Liver (tissue), 9 donors: ENCODE measurements around the gene DDX23. TPM values are rescaled to one million over a fixed set of nuclear protein-coding genes. Genes with fewer than 3 reads are reported as not detected.
A peak's percentile ranks its signal among the peaks of the same experiment; 100 is the strongest.

Experiments
- DNase-seq: peaks from one replicate; pipeline ENCODE4 v3.0.0-alpha.2; 2017; ENCODE audit warnings: low spot score
- H3K27ac ChIP-seq, 2 donors: one replicate each; pipeline ENCODE4 v1.7.0; 2013; ENCODE audit warnings: inconsistent platforms in 2 of 2, low read length in 2 of 2, control low read depth in 1 of 2, low read depth in 1 of 2, mild to moderate bottlenecking in 1 of 2
- H3K27me3 ChIP-seq, 4 donors: one replicate each; pipeline versions ENCODE4 v1.6.1 to v1.7.0; 2013; ENCODE audit warnings: low read length in 3 of 4, inconsistent platforms in 1 of 4, mild to moderate bottlenecking in 1 of 4, moderate library complexity in 1 of 4; ENCODE audit not compliant: control insufficient read depth in 4 of 4, insufficient read depth in 4 of 4
- H3K36me3 ChIP-seq, 4 donors: one replicate each; pipeline versions ENCODE4 v1.6.1 to v1.7.0; 2013; ENCODE audit warnings: low read length in 3 of 4, mild to moderate bottlenecking in 3 of 4, low read depth in 1 of 4, moderate library complexity in 1 of 4; ENCODE audit not compliant: control insufficient read depth in 4 of 4, insufficient read depth in 3 of 4
- H3K4me1 ChIP-seq, 4 donors: one replicate each; pipeline versions ENCODE4 v1.6.1 to v1.7.0; 2013; ENCODE audit warnings: low read length in 3 of 4, mild to moderate bottlenecking in 3 of 4, moderate library complexity in 1 of 4; ENCODE audit not compliant: control insufficient read depth in 4 of 4, insufficient read depth in 4 of 4
- H3K4me3 ChIP-seq, 3 donors: one replicate each; pipeline versions ENCODE4 v1.6.1 to v1.7.0; 2013; ENCODE audit warnings: low read length in 3 of 3, control low read depth in 1 of 3, low read depth in 1 of 3, mild to moderate bottlenecking in 1 of 3
- H3K9ac ChIP-seq, 2 donors: one replicate each; pipeline ENCODE4 v1.7.0; 2013; ENCODE audit warnings: low read length in 2 of 2, mild to moderate bottlenecking in 2 of 2, moderate library complexity in 2 of 2, control low read depth in 1 of 2, low read depth in 1 of 2
- H3K9me3 ChIP-seq, 4 donors: one replicate each; pipeline versions ENCODE4 v1.6.1 to v1.7.0; 2013; ENCODE audit warnings: low read length in 3 of 4; ENCODE audit not compliant: control insufficient read depth in 4 of 4
- CTCF ChIP-seq: fragments of 150-350 bp; IDR thresholded peaks from 2 replicates; pipeline ENCODE4 v1.5.1; 2017; ENCODE audit warnings: improper control_type of control experiment, low read depth, low read length; ENCODE audit not compliant: missing input control
- EGR1 ChIP-seq, 2 donors: IDR thresholded peaks; 2 replicates each; pipeline ENCODE4 v1.6.1; 2016 to 2018; ENCODE audit warnings: antibody characterized with exemption in 2 of 2, low read depth in 2 of 2
- FOXA1 ChIP-seq: IDR thresholded peaks from 2 replicates; pipeline ENCODE4 v1.6.1; 2016; ENCODE audit warnings: antibody characterized with exemption
- FOXA2 ChIP-seq: IDR thresholded peaks from 2 replicates; pipeline ENCODE4 v1.6.1; 2016; ENCODE audit warnings: antibody characterized with exemption
- GABPA ChIP-seq, 2 donors: IDR thresholded peaks in 1 of 2; conservative IDR thresholded peaks in 1 of 2; 2 replicates each; pipeline ENCODE4 v1.6.1; 2016; ENCODE audit warnings: antibody characterized with exemption in 2 of 2, mild to moderate bottlenecking in 1 of 2, moderate library complexity in 1 of 2
- JUND ChIP-seq, 2 donors: IDR thresholded peaks; 2 replicates each; pipeline ENCODE4 v1.6.1; 2016; ENCODE audit warnings: antibody characterized with exemption in 2 of 2
- MAX ChIP-seq: IDR thresholded peaks from 2 replicates; pipeline ENCODE4 v1.6.1; 2016; ENCODE audit warnings: antibody characterized with exemption
- RAD21 ChIP-seq, 2 donors: IDR thresholded peaks; 2 replicates each; pipeline ENCODE4 v1.6.1; 2016; ENCODE audit warnings: antibody characterized with exemption in 2 of 2, mild to moderate bottlenecking in 2 of 2
- REST ChIP-seq: IDR thresholded peaks from 2 replicates; pipeline ENCODE4 v1.6.1; 2016; ENCODE audit warnings: antibody characterized with exemption, mild to moderate bottlenecking
- SP1 ChIP-seq: IDR thresholded peaks from 2 replicates; pipeline ENCODE4 v1.6.1; 2018; ENCODE audit warnings: antibody characterized with exemption, mild to moderate bottlenecking
- TAF1 ChIP-seq: conservative IDR thresholded peaks from 2 replicates; pipeline ENCODE4 v1.6.1; 2016; ENCODE audit warnings: antibody characterized with exemption, mild to moderate bottlenecking
- YY1 ChIP-seq: IDR thresholded peaks from 2 replicates; pipeline ENCODE4 v1.6.1; 2016; ENCODE audit warnings: antibody characterized with exemption, mild to moderate bottlenecking
- ZBTB33 ChIP-seq: IDR thresholded peaks from 2 replicates; pipeline ENCODE4 v1.6.1; 2016; ENCODE audit warnings: antibody characterized with exemption
- WGBS: extraction: QIAGEN DNeasy Blood & Tissue Kit; methylation state at CpG from one replicate; pipeline ENCODE4 v1.1.7; 2013; 5-methylcytosine and 5-hydroxymethylcytosine counted together
- polyA plus RNA-seq, 2 donors: library from polyadenylated mRNA; stranded (reverse) in 1 of 2; unstranded in 1 of 2; fragments of 200-250 nt in 1 of 2; fragments of >200 nt in 1 of 2; fragmentation: Nextera tagmentation in 1 of 2; extraction: Ambion mirVana in 1 of 2; gene quantifications; one replicate each; pipeline versions ENCODE4 v1.2.1 to v1.2.3, GENCODE V29; 2013 to 2015
- total RNA-seq, 2 donors: library from RNA; depleted of rRNA; stranded (reverse); fragments of >200 nt; gene quantifications; one replicate each; pipeline ENCODE4 v1.2.3, GENCODE V29; 2014
- donor health status: healthy.
- donor health status: healthy.
- donor health status: healthy.
- donor health status: healthy.
- donor health status: healthy.

DDX23 gene
- total and polyA plus RNA-seq, 4 donors, result 16.9 to 60.6 (median 29.7) TPM

- H3K4me1 ChIP-seq, result peaks cover 3 to 22% (median 10%) of the 10 kb centered on the region in 4 donors
- TF ChIP-seq JUND (IDR thresholded peaks at IDR 0.05), result no peak
- TF ChIP-seq FOXA2, result no peak
- TF ChIP-seq TAF1, result no peak
- TF ChIP-seq CTCF, result no peak
- TF ChIP-seq YY1, result no peak
- TF ChIP-seq GABPA (IDR thresholded peaks at IDR 0.05 in 1 of 2, conservative IDR thresholded peaks at IDR 0.05 in 1 of 2), result no peak
- no peak for TF ChIP-seq SP1
- TF ChIP-seq RAD21 (IDR thresholded peaks at IDR 0.05), result no peak
- TF ChIP-seq ZBTB33, result no peak
- no peak for TF ChIP-seq MAX
- TF ChIP-seq REST, result no peak
- no peak for TF ChIP-seq FOXA1
- no peak for DNase-seq
- no peak overlapping the region for H3K4me3 ChIP-seq
- H3K9me3 ChIP-seq, result no peaks in the 10 kb centered on the region
- H3K27ac ChIP-seq, result no peak overlapping the region
- 85% methylated on average over 5 of the region's 5 CpGs for WGBS
- no peak overlapping the region for H3K9ac ChIP-seq
- no peaks in the 10 kb centered on the region for H3K36me3 ChIP-seq
- no peaks in the 10 kb centered on the region for H3K27me3 ChIP-seq
Measured at GRCh38 chr12:48811437-48812090, 40.4 kb downstream of the DDX23 start.

GRCh38 chr12:48810903-48811431 lies 41.0 kb downstream of the DDX23 start:
- H3K9me3 ChIP-seq, result no peaks in the 10 kb centered on the region
- DNase-seq, result no peak
- H3K9ac ChIP-seq, result no peak overlapping the region
- H3K4me1 ChIP-seq, result peaks cover 3 to 21% (median 9%) of the 10 kb centered on the region in 4 donors
- no peak overlapping the region for H3K4me3 ChIP-seq
- 54% methylated on average over 5 of the region's 5 CpGs for WGBS
- no peak overlapping the region for H3K27ac ChIP-seq
- TF ChIP-seq CTCF, result no peak
- peak in 1 of 2 donors; percentile 26 for TF ChIP-seq EGR1 (IDR thresholded peaks at IDR 0.05; ENCODE audit: low read depth in 2 of 2)
- no peaks in the 10 kb centered on the region for H3K27me3 ChIP-seq
- H3K36me3 ChIP-seq, result no peaks in the 10 kb centered on the region
